Stimulated activated CD8-positive, alpha-beta memory T cell treated with anti-CD3 and anti-CD28 coated beads, Interleukin-12 subunit alpha, Interleukin-12 subunit beta, amount 100 ng/mL, for 24 hours (primary cell): ENCODE results near the gene SKI.

Experiments used
- DNase-seq: peaks from one replicate; pipeline ENCODE4 v3.0.0-alpha.2; 2020; ENCODE audit errors: extremely low read depth

SKI gene

GRCh38 chr1:2351723-2352122 lies 123.6 kb downstream of the SKI start:
- no peak for DNase-seq

- no peak for DNase-seq
These were observed 124.3 kb downstream of the SKI start for GRCh38 chr1:2352341-2352896.

DNA sequence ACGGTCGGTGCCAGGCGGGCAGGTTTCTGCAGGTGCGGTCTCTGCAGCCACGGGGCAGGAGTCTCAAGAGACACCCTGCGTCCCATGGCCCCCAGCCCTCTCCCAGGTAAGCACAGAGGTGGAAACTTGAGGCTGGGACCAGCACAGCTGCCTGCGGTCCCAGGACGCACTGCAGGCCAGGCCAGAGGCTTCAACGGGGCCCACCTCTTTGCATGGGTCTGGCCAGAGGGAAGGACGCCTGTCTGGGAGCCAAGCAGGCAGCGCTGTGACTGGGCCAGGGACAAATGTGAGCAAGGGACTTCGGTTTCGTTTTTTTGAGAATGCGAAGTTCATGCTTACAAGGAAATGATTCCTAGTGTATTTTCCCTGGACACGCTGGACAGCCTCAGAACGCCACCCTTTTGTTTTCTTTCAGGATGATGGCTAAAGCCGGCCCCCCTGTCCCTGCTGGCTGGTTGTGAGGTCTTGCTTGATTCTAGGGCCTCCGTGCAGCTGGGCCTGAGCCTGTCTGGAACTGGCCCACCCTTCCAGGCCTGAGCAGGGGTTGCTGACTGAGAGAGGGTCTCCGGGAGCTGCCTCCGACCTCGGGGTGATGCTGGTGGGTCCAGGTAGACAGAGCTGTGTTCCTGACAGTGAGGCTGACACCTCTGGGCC lies 124.9 kb downstream of the SKI start:
- DNase-seq, result no peak

DNA sequence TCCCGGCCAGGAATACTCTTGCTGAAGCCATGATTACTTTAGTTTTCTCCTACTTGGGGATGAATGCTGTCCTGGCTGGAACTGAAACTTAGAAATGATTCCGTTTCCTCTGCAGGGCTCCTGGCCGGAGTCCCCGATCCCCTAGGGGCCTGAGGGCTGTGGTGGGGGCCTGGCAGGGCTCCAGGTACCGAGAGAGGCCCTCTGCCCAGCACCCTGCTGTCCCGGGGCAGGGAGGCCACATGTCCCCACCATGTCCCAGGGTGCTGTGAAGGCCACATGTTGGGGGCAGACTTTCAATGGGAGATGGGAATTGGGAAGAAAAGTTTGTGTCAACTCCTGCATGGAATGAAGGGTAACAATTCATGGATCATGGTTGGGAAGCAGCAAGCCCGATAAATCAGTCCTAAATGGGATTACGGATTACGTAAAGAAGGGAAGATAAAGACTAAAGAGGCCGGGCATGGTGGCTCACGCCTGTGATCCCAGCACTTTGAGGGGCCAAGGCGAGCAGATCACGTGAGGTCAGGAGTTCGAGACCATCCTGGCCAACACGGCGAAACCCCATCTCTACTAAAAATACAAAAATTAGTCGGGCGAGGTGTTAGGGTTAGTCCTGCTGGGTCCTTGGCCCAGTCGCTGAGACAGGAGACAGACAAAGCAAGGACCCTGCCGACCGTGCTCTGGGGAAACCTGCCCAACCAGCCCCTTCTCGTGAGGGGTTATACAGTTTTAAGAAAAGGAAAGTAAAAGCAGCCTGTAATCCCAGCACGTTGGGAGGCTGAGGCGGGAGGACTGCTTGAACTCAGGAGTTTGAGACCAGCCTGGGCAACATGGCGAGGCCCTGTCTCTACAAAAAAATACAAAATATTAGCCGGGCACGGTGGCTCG lies 125.7 kb downstream of the SKI start:
- no peak for DNase-seq

DNA sequence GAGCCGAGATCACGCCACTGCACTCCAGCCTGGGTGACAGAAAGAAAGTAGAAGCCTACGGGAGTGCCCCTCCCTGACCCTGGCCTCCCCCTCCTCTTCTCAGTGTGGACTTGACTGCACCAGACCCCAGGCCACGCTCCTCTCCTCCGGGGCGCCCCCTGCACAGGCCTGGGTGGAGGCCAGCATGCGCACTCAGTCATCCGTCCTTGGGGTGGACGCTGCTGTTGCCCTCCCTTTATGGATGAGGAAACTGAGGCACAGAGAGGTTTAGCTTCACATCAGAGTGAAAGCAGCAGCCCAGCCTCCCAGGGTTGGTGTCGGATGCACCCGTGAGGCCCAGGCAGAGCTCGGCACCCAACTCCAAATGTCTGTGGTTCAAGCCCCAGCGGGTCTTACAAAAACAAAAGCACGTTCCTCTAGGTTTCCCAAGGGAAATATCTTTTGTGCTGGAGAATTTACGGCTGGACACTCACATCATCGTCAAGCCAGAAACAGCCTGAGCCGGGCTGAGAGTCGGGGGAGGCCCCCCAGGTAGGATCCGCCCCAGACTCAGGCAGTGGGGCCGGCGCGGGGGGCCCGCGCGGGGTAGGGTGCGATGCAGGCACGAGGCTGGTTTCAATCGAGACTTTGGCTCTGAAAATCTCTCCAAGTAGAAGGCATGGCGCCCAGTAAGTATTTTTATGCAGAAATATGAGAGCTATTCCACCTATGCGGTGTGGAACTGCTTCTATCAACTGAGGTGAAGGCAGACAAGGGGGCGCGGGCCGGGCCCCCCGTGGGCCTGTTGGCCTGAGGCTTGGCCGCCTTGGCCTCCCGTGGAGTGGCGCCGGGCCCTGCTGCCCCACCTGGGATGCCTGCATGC lies 126.6 kb downstream of the SKI start:
- DNase-seq, result no peak

- DNase-seq, result no peak
These were observed 127.5 kb downstream of the SKI start for GRCh38 chr1:2355373-2356261.

- DNase-seq, result no peak
These were observed 128.3 kb downstream of the SKI start for GRCh38 chr1:2356401-2356800.

GRCh38 chr1:2356911-2357845 lies 129.1 kb downstream of the SKI start:
- no peak for DNase-seq

GRCh38 chr1:2358072-2358471 lies 130.0 kb downstream of the SKI start:
- DNase-seq, result no peak

- DNase-seq, result no peak
These were observed 130.8 kb downstream of the SKI start for GRCh38 chr1:2358651-2359640.
